ENCODE data around the gene TSPAN4.

Gene TSPAN4

DNA sequence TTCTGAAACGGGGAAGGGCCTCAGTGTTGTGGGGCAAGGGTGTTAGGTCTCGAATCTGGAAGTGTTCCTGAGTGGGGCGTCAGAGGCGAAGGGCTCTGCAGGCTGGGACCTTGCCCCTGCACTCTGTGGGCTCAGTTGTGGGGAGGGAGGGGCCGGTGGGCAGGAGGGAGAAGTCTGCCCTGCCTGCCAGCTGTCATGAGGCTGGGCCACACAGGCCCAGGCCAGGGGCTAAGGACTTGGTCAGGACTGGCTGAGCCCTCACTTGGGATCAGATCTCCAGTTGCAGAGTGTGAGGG, 14.8 kb upstream of the TSPAN4 start, which contains the start of gene CRACR2B:
Gene CRACR2B (plus strand): TSS at position 23 of the 296 bp plus-strand sequence. CDS start 689 bp downstream, outside the sequence.
- Histone ChIP-seq H3K4me1 (ENCODE audit: low read length) (peaks cover 42% of the 10 kb centered on the region), H3K79me2 (ENCODE audit: low read length) (no peaks in the 10 kb centered on the region), H3K27ac (ENCODE audit: low read length) (peak within 1 kb of the TSS; percentile 51), H2AFZ (ENCODE audit: low read depth, low read length) (no peak within 1 kb of the TSS), H3K9ac (ENCODE audit: low read length) (peak within 1 kb of the TSS; percentile 76), H3K27me3 (ENCODE audit: low read depth, low read length) (no peaks in the 10 kb centered on the region), H3K36me3 (replicated peaks; ENCODE audit: low read depth, low read length) (peaks cover 9% of the 10 kb centered on the region), H3K9me3 (ENCODE audit: insufficient read depth, low read length) (no peaks in the 10 kb centered on the region), H4K20me1 (ENCODE audit: insufficient read depth, low read length) (no peaks in the 10 kb centered on the region), H3K4me2 (ENCODE audit: low read length) (peak within 1 kb of the TSS; percentile 92), H3K4me3 (ENCODE audit: low read length) (peak within 1 kb of the TSS; percentile 81)
- TF ChIP-seq, protein P1, sequence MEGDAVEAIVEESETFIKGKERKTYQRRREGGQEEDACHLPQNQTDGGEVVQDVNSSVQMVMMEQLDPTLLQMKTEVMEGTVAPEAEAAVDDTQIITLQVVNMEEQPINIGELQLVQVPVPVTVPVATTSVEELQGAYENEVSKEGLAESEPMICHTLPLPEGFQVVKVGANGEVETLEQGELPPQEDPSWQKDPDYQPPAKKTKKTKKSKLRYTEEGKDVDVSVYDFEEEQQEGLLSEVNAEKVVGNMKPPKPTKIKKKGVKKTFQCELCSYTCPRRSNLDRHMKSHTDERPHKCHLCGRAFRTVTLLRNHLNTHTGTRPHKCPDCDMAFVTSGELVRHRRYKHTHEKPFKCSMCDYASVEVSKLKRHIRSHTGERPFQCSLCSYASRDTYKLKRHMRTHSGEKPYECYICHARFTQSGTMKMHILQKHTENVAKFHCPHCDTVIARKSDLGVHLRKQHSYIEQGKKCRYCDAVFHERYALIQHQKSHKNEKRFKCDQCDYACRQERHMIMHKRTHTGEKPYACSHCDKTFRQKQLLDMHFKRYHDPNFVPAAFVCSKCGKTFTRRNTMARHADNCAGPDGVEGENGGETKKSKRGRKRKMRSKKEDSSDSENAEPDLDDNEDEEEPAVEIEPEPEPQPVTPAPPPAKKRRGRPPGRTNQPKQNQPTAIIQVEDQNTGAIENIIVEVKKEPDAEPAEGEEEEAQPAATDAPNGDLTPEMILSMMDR (IDR thresholded peaks at IDR 0.05; ENCODE audit: low read depth, low read length): no peak
- TF ChIP-seq EZH2phosphoT487 (IDR thresholded peaks at IDR 0.05; ENCODE audit: low read depth): no peak

DNA sequence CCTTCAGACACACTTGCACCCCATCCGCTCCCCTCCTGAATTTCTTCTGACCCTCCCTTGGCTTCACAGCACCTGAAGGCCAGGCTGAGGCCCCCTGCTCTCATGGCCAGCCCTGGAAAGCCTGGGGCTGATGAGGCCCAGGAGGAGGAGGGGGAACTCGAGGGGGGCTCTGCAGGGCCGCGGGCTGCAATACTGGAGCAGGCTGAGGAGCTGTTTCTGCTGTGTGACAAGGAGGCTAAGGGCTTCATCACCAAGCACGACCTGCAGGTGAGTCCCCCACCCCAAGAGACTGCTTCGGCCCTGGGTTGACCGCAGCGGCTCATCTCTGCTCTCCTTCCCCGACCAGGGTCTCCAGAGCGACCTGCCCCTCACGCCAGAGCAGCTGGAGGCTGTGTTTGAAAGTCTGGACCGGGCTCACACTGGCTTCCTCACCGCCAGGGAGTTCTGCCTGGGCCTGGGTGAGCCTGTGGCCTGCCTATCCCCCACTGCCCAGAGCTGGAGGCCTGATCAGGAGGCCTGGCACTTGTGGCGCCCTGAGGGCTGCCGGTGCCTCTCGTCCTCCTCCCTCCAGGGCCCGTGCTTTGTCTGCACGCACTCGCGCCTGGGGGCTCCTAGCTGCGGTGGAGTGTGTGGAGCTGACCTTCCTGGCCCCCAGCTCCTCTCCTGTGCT, 14.0 kb upstream of the TSPAN4 start:
- Histone ChIP-seq H3K4me2 (ENCODE audit: low read length) (peak overlapping the region; percentile 92), H4K20me1 (ENCODE audit: insufficient read depth, low read length) (no peaks in the 10 kb centered on the region), H3K9ac (ENCODE audit: low read length) (no peak overlapping the region; the same call in 1 of the 2 replicates), H3K36me3 (replicated peaks; ENCODE audit: low read depth, low read length) (peaks cover 9% of the 10 kb centered on the region), H3K27me3 (ENCODE audit: low read depth, low read length) (no peaks in the 10 kb centered on the region), H2AFZ (ENCODE audit: low read depth, low read length) (no peak overlapping the region), H3K4me1 (ENCODE audit: low read length) (peaks cover 43% of the 10 kb centered on the region), H3K9me3 (ENCODE audit: insufficient read depth, low read length) (no peaks in the 10 kb centered on the region), H3K79me2 (ENCODE audit: low read length) (peaks cover 5% of the 10 kb centered on the region), H3K27ac (ENCODE audit: low read length) (no peak overlapping the region), H3K4me3 (ENCODE audit: low read length) (peak overlapping the region; percentile 52; the same call in 1 of the 2 replicates)
- TF ChIP-seq, protein P1 (IDR thresholded peaks at IDR 0.05; ENCODE audit: low read depth, low read length): no peak

DNA sequence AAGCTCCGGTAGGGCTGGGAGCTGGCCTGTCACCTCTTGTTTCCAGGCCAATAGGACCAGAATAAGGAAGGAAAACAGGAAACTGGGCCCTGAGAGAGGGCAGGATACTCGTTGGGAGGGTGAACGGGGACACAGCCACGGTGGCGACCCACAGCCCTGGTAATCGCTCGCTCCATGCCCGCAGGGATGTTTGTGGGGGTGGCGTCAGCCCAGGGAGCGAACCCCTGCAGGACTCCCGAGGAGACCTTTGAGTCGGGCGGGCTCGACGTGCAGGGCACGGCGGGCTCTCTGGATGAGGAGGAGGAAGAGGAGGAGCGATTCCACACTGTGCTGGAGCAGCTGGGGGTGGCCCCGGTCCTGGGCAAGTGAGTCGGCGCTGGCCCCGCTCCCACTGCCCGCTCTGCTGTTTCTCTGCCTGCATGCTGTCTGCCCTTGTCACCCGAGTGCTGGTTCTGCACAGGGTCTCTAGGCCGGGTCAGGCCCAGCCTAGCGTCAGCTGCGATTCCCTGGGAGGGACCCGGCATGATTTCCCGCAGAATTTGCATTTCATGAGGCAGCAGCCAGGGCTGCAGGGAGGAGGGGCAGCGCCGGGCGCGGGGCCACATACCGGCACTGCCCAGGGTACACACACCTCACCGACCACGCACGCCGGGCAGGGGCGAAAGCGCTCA, 13.3 kb upstream of the TSPAN4 start:
- TF ChIP-seq, protein P1 (IDR thresholded peaks at IDR 0.05; ENCODE audit: low read depth, low read length): no peak
- no peak for TF ChIP-seq EZH2phosphoT487 (IDR thresholded peaks at IDR 0.05; ENCODE audit: low read depth)
- peaks cover 9% of the 10 kb centered on the region for H3K36me3 ChIP-seq (replicated peaks; ENCODE audit: low read depth, low read length)
- H3K27ac ChIP-seq (ENCODE audit: low read length): no peak overlapping the region
- H4K20me1 ChIP-seq (ENCODE audit: insufficient read depth, low read length): peaks cover under 1% of the 10 kb centered on the region; the same call in 1 of the 2 replicates
- peaks cover 9% of the 10 kb centered on the region for H3K79me2 ChIP-seq (ENCODE audit: low read length)
- H3K27me3 ChIP-seq (ENCODE audit: low read depth, low read length): no peaks in the 10 kb centered on the region
- peak overlapping the region; percentile 52 for H3K4me3 ChIP-seq (ENCODE audit: low read length)
- H3K9ac ChIP-seq (ENCODE audit: low read length): no peak overlapping the region; the same call in 1 of the 2 replicates
- H3K4me1 ChIP-seq (ENCODE audit: low read length): peaks cover 46% of the 10 kb centered on the region
- H3K4me2 ChIP-seq (ENCODE audit: low read length): peak overlapping the region; percentile 66
- no peaks in the 10 kb centered on the region for H3K9me3 ChIP-seq (ENCODE audit: insufficient read depth, low read length)
- H2AFZ ChIP-seq (ENCODE audit: low read depth, low read length): no peak overlapping the region

DNA sequence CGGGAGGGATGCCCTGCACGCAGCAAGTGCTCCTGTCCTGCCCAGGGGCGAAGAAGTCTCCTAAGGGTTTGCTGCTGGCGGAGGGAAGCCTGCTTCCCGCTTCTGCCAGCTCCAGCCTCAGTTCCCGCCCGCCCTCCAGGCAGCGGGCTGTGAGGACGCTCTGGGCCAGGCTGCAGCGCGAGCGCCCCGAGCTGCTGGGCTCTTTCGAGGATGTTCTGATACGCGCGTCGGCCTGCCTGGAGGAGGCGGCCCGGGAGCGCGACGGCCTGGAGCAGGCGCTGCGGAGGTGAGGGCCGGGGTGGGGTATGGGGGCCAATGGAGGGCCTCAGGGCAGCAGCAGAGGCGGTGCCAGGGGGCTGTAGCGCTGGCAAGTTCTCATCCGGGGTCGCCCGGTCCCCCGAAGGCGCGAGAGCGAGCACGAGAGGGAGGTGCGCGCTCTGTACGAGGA, 12.8 kb upstream of the TSPAN4 start:
- Histone ChIP-seq H3K36me3 (replicated peaks; ENCODE audit: low read depth, low read length) (peaks cover 4% of the 10 kb centered on the region), H3K79me2 (ENCODE audit: low read length) (peaks cover 9% of the 10 kb centered on the region), H3K27ac (ENCODE audit: low read length) (no peak overlapping the region), H3K4me3 (ENCODE audit: low read length) (peak overlapping the region; percentile 52), H4K20me1 (ENCODE audit: insufficient read depth, low read length) (peaks cover 6% of the 10 kb centered on the region; the same call in 1 of the 2 replicates), H3K4me1 (ENCODE audit: low read length) (peaks cover 46% of the 10 kb centered on the region), H3K27me3 (ENCODE audit: low read depth, low read length) (no peaks in the 10 kb centered on the region), H3K9ac (ENCODE audit: low read length) (no peak overlapping the region), H3K9me3 (ENCODE audit: insufficient read depth, low read length) (no peaks in the 10 kb centered on the region), H2AFZ (ENCODE audit: low read depth, low read length) (no peak overlapping the region), H3K4me2 (ENCODE audit: low read length) (peak overlapping the region; percentile 66)
- TF ChIP-seq, protein P1 (IDR thresholded peaks at IDR 0.05; ENCODE audit: low read depth, low read length): no peak
- no peak for TF ChIP-seq EZH2phosphoT487 (IDR thresholded peaks at IDR 0.05; ENCODE audit: low read depth)
